Stimulated activated CD8-positive, alpha-beta memory T cell treated with anti-CD3 and anti-CD28 coated beads, Interleukin-15, amount 100 ng/mL, for 1 hour (primary cell): ENCODE data around the gene CUBN.

Experiments used
- DNase-seq: peaks from one replicate; pipeline ENCODE4 v3.0.0-alpha.2; 2020; ENCODE audit warnings: low read depth

CUBN gene

DNA sequence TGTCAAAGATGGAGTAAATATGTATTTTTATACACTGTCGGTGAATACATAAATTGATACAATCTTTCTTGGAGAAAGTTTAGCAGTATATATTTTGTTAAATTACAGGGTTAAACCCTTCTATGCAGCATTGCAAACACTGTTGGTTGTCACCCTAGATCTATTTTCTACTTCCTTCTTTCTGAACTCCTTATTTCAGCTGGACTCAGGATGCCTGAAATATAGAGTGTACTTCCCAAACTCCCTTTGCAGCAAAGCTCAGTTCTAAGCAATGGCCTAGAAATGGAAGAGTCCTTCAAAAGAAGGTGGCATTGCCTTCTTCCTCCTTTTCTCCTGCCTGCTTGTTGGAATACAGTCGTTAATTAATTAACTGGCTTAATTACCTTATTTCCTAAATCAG, 20.6 kb downstream of the CUBN start:
- DNase-seq, result no peak

DNA sequence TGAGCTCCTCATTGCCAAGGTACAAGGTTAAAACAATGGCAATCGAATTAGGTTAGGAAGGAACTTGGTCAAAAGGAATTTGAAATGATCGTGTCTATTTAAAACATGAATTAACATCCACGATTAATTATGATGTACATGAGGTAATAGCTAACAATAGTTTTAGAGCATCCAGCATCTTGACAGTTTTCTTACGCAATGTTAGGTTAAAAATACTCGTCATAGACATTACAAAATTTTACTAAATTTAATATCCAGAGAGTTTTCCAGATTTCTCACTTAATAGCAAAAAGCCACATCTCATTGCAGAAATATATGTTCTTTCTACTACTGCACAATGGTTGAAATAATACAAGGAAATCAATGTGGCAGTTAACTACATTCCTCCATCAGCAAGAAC, 22.6 kb downstream of the CUBN start:
- DNase-seq, result no peak

DNA sequence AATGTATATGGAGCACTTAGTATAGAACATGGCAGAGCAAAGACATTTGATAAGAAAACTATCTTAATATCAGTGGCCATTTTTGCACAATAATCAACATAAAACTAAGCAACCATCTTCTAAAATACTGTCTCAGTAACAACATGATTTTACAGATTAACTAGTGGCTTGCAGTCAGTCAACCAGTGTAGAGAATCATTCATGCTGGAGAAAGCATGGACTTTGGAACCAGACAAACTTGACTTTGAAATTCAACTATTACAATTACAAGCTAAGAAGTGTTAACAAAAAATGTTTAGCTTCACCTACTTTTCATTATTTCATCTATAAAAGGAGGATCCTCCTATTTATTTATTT, 27.7 kb downstream of the CUBN start:
- DNase-seq, result no peak

DNA sequence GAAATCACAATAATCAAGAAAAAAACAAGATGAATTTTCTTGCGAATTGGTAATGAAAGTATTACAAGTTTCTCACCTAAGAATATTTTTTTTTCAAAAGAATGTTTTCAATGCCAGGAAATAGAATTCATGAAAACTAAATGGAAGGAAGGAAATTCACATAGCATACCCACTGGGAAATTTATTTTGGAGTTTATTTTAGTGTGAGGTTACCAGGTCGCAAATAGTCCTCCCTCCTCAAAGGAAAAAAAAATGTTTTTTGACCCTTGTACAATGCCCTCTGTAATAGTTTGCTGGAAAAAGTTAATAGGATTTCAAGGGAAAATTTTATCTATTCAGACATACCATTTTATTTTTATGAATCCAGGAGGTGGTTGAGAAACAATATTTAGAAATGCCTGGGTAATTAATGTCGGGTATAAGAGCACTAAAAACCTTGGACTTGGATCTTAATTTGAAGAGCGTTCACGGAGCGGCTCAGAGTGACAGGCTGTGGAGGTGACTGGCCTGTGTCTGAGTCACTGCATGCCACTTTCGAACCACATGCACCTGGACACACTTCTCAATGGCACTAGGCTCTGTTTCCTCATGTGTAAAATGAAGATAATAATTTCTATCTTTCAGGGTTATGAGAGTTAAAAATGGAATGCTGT, 28.2 kb downstream of the CUBN start:
- DNase-seq, result no peak

DNA sequence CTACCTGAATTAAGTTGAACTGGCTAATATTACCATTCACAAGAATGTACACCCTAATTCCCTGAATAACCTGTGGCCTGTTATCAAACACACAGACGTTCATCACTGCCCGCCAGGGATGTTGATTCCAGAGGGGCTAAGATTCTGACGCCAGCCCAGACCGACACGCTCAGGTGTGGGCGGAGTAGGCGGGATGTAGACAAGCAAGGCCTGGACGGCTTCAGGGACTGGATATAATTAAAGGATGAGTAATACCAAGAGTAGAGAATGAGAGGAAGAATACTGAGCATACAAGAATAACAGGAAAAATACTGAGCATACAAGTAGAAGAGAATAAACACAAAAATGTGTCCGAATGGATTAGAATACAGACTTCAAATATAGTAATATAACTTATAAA, 29.0 kb downstream of the CUBN start:
- DNase-seq, result no peak

DNA sequence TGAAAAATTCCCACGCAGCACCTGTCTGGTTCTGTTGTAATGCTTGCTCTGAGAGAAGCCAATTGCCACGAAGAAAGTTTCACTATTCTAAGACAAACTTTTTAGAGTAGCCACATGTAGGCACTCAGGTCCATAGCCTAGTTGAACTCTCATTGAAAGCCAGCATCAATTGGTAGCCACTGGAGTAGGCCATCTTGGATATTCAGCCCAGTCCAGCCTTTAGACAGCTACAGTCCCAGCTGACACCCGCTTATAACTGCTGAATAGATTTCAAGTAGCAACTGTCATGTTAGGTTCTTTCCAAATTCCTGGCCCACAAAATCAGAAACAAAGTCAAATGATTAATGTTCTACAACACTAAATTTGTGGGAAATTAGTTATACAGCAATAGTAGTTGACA, 31.6 kb downstream of the CUBN start:
- no peak for DNase-seq

DNA sequence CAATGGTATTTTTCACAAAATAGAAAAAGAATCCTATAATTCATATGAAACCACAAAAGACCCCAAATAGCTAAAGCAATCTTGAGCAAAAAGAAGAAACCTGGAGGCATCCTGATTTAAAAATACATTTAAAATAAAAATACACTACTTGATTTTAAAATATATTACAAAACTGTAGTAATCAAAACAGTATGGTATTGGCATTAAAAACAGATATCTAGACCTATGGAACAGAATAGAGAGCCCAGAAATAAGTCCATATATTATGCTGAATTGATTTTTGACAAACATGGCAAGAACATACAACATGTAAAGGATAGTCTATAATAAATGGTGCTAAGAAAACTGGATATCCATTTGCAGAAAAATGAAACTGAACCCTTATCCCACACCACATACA, 34.8 kb downstream of the CUBN start:
- no peak for DNase-seq

DNA sequence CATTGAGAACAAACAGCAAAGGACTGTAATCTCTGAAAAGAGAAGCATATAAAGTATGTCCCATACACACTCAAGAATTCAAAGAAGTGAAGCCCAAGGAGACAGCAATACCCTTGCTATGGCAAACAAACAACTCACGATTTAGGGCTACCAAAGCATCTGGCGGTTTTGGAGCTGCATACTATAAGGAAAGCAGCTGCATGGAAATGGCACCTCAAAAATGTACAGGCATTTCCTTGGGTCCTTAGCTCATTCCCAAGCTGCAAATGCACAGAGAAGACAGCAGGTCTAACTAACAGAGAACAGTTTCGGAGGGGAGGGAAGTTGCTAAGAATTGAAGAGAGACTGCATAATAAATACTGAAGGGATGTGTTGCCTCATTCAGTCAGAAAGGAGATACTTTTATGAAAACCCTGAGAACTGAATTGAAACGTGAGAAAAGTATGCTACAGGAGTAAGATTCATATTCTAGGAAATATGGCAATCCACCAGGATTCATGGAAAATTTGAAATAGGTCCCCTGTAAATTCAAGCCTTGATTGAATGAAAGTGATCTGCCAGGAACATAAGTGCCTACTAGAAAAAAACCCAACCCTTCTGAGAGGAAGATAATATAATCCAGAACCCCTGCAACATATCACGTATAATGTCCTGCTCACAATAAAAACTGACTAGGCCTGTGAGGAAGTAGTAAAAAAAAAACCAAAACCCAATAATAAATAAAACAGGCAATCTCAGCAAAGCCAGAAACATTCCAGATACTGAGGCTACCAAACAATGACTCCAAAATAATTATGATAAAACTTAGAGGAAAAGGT, 36.4 kb downstream of the CUBN start:
- no peak for DNase-seq

DNA sequence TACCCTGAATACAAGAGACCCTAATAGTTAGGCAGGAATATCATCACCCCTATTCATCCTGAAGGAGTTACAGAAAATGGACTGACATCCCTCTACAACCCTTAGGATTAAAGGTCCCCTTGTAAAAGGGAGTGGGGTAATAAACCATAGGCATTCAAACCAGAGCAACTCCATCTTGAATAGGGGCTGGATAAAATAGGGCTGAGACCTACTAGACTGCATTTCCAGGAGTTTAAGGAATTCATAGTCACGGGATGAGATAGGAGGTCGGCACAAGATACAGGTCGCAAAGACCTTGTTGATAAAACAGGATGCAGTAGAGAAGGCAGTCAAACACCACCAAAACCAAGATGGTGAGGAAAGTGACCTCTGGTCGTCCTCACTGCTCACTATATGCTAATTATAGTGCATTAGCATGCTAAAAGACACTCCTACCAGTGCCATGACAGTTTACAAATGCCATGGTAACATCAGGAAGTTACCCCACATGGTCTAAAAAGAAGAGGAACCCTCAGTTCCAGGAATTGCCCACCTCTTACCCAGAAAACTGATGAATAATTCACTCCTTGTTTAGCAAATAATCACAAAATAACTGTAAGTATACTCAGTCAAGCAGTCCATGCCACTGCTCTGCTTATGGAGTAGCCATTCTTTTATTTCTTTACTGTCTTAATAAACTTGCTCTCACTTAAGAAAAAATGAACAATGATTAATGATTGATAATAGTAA, 37.2 kb downstream of the CUBN start:
- DNase-seq, result no peak

DNA sequence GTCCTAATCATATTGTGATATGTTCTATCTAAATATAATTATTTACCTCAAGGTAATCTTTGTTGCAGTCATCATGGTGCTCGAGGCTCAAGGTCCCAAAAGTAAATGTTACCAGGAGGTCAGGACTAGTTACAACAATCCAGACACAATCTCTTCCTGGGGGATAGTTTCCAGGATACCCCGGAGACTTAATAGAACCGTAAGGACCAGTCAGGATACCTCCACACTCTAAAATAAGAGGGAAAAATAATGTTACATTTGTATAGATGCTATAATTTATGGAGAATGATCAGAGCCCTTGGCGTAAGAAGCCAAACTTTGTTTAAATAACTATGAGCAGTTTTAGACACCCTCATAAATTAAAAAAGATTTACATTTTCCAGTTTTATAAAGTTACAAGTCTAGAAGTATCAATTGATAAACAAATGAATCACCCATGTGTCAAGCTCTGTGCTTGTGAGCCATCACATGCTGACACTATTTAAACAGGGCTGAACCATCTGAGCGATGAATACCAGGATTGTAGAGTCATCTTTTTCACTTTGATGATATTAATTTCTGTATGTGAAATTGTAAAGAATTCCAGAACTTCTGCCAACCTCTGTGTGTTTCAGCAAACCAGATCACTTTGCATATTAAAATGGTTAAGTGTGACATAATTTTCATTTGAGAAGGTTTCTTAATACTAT, 41.3 kb downstream of the CUBN start:
- no peak for DNase-seq

DNA sequence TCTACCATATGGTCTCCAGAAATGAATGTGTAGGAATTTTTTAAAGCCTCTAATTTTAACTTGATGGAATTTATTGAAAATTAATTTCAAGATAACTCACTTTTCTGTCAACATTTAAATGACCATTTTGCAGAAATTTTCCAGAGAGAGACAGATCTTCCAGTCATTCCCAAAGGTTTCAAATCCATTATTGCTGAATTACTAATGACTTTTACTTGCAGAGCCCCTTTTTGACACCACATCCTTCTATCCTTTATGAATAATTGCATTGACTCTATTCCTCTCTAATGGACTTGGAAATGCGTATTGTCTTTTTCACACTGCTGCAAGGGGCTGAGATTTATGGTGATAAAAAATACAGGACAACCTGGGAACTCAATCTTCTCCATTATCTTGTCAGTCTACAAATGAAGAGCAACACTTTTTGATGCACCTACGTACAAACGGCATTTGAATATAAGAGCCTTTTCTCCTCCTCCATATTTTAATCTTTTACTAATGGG, 42.7 kb downstream of the CUBN start:
- no peak for DNase-seq

DNA sequence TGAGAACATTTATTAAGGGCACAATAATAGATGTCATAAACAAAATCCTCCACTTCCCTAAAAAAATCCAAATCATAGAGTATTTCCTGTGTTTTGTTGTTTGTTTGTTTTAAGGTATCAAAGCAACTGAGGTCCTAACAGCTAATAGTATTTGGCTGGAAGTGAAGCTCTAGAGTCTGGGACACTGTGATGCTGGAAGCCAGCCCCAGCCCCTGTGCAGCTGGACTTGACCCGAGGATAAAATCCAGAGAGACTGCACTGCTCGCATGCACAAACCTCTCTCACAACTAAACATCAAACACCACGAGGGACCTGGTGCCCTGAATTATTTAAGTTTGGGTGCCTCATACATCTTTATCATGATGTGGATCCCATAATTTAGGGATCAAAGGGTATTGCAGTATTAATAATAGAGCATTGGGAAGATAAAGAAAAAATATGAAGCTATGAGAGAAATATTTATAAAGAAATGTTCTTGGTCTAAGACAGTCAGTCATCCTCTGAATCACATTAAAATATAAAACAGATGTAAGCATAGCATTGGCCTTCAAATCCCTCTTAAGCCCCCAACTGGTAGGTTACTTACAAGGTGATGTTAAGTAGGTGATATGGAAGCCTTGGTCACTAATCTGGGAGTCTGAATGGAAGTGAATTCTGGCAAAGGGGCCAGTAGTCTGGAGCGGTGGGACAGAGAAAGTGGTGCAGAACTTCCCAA, 44.4 kb downstream of the CUBN start:
- no peak for DNase-seq

DNA sequence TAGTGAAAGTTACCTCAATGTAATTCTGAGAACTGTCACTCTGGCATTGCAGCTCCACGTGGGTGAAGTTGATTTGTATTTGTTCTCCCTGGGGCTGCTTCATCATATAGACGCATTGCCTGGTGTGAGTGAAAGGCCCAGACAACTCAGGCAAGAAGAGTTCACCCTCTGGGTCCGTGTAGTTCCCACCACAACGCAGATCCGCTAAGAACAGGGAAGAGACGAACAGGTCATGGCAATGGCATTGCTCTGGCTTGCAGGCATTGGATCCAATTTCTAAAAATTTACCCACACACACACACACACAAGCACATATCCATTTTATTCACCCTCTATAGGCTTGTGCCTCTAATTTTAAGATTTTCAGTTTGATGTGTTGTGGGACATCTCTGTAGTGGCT, 45.4 kb downstream of the CUBN start:
- DNase-seq, result no peak

DNA sequence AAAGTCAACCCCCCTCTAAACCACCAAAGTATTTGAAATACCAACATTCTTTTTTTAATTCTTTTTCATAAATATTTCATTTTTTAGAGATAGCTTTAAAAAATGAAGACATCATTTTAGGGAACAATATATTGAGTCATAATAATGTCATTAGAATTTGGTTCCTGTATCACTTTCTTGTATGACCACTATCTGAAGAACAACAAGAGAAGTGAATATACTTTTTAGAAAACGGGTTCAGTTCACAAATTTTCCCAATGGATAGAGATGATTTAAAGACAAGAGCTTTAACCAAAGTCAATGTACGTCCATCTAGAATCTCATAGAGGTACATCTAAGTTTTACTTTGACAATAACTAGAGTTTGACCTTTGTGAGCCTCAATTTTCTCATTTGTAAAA, 48.2 kb downstream of the CUBN start:
- DNase-seq, result no peak

DNA sequence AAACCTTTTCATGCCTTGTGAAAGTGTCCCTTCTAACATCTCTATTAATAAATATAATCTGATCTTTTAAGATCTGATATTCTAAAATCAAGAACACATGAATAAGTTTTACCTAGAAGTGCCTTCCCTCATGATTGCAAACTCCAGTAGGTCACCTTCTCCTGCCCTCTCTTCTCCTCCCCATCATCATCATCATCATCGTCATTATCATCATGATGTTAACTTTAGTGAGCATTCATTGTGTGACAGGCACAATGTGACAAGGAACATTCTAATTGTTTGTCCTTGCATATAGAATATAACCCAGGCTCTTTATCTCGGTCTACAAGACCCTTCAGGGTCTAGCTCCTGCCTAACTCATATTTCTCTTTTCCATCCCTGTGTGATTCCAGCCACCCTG, 51.7 kb downstream of the CUBN start:
- no peak for DNase-seq

DNA sequence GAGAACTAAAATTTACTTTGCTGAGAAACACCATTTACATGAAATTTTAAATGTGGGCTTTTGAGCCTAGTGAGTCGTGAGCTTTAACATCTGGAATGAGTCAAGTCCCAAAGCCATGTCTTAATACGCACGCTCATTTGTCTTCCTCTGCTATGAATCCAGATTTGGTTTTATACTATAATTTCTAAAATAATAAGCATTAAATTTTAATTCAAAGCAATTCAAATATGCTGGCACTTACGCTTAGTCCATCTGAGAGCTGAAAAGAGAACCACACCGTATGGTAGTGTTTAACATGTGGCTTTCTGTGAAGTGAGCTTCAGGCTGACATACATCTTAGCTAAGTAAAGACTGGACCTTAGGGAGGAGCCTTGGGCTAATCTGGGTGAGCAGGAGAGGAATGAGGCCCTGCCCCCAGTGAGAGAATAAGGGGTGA, 52.2 kb downstream of the CUBN start:
- no peak for DNase-seq

DNA sequence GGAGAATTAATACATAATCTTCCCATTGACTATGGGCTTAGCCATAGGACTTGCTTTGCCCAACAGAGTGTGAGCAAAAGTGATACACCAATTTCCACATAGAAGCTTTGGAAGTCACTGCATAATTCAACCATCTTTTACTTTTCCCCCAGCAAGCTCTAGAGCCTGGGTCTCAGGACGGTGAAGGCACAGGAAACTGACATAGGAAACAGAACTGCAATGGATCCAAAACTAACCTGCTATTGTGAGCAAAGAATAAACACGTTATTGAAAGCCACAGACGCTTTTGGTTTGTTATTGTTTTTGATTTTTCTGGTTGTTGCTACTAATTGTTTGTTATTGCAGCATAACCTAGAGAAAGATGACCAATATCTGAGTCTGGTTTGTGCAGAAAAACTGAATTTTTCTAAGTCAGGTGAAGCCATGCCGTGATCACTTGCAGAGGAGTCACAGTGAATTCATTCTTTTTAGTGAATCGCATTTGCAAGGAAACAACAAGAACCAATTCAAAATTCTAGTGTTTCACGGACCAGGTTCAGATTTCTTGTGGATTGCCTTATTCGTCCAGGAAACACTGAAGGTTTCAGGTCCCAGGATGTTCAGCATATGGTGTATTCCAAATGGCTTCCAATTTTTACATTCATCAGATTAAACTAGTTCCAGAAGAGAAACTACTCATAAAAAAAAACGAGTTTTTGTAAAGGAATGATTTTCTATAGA, 52.8 kb downstream of the CUBN start:
- DNase-seq, result no peak

DNA sequence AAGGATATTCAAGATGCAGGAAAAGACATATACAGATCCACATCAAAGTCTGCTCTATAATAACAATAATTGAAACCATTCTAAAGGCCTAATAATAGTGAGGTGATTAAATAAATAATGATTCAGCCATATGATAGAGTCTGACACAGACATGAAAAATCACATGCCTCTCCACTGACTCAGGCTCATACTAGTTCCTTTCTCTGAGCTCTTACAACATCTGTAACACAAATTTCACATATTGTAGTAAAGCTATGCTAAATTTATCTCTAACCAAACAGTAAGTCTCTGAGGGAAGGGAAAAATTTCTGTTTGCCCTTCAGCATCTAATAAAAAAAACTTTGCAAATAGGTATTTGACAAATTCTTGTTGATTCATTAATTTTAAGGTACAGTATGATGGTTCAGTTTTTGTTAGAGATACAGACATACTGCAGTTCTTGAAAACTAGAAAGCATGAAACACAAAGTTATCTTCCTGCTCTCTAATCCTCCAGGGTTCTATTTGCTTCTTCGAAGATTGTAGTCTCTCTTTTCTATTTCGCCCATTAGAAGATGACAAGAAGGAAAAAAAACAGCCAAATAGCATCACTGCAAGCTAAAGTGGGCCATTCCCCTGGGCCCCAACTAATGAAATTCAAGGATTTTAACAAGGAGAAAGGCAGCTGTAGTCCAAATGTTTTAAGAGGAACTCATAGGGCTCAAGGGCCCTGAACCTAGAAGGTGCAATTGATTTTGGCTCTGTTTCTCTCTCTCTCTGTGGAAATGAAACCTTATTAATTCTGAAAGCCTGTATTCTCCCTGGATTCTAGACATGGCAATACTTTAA, 53.9 kb downstream of the CUBN start:
- no peak for DNase-seq

DNA sequence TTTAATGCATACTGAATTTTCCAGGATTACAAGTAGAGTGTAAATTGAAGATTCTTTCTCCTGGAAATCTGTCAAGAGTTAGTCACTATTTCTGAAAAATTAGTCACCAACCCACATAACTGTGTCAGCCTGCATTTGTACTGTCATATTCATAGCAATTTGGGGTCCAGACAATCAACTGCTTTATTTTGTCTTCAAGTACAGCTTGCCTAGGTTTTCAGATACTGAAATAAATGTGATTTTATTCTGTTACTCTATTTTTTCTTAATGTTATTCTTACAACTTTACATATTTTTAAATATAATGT, 55.1 kb downstream of the CUBN start:
- no peak for DNase-seq

DNA sequence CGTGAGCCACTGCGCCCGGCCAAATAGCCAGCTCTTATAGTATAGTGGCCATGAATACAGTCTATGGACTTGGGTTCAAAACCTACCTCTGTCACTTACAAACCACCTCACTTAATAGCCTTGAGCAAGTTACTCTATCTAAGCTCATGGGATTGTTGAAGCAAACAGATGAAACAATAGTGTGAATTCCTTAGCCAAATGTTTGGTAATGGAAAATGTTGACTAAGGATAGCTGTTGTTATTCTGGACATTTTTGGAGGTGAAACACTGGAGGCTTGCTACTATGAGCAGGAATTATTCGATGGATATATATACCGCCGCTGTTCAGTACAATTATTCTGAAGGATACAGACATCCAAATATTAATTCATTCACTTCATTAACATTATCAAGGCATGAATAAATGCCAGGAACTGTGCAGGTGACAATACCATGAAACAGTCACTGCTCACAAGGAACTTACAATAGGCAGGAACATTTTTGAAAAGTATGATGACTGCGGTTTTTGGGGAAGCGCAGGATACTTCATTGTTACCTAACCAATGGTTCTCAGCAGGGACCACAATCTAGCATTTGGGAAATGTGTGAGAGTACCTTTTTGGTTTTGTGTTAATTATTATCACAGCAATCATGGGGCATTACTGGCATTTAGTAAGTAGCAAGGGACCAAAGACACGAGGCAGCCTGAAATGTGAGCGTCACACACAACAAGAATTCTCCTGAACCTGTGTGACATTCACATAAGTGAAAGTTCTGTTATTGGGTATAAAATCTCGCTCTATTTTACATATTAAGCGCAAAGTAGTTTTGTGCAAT, 55.7 kb downstream of the CUBN start:
- DNase-seq, result no peak
